HL-60/S4 treated with retinoic acid at 250 ng/mL for 4 days and 3 days (cell line): ENCODE results near the gene DND1.
"Not testable (repeated sequence)": the region's sequence is repeated elsewhere in the genome, so short reads cannot be mapped to it uniquely, and the experiment has no call there.

Experiments
- in situ Hi-C: fragments of 300-500 bp; cut with MboI; formaldehyde crosslinking; loops from 2 replicates; pipeline ENCODE4 v1.7.0; 2022; ENCODE audit warnings: low sequenced_read_pairs

The DND1 gene

GRCh38 chr5:140674211-140674610 lies 835 bp upstream of the DND1 start:
- in situ Hi-C loops, result no loop called here

DNA sequence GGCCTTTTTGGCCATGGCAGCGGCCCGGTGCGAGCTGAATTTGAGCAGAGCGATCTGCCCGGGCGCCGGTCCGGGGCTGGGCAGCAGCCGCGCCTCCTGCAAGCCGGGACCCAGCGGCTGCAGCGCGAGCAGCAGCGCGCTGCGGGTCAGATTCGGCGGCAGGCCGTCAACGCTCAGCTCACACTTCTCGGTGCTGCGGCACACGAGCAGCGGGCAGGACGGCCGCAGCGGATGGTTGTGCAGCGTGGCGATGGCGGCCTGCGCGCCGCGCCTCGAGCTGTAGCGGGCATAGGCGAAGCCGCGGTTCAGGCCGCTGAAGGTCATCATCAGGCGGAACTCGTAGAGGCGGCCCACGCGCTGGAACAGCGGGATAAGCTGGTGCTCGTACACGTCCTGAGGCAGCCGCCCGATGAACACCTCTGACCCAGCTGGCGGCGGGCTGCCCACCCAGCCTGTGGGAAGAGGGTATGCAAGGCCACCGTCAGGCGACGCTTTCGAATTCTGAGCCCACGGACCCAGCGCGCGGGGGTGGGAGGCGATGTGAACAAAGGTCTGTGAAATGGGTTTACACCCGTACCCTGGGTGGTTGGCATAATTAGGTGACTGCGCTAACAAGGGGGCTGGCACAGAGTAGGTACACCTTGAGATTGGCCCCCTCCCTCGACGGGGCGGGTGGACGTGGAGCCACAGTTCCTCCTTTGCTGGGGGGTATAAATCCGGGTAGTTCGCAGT lies 755 bp downstream of the DND1 start:
- in situ Hi-C loops, result no loop called here

DNA sequence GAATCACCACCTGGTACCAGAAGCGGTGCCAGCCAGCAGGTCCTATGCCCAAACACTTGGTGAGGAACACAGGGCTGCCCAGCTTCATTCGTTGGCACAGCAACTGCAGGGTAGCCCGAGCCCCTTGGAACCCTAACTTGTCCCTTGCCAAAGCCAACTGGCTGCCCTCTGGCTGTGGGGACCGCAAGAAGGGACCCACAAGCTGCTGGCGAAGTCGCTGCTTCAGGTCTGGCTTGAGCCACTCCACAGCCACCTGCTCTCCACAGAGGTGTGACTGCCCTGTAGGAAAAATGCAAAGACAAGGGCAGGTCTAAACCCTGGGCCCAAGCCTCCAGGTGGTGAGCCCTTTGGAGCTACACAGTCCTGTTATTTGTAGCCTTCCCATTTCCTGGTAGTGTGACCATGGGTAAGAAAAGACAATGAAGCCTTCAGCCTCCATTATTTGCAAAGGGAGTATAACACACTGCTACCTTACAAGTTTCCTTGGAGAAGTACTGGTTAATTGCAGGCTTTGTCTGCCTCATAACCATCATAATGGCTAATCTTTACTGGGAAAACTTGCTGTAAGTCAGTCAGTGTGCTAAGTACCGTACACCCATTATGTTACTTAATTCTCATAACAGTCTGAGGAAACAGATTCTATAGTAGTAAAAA lies 1.8 kb downstream of the DND1 start:
- in situ Hi-C loops, result no loop called here

- in situ Hi-C loops, result not testable (repeated sequence)
Measured at GRCh38 chr5:140671035-140671434, 2.3 kb downstream of the DND1 start.

DNA sequence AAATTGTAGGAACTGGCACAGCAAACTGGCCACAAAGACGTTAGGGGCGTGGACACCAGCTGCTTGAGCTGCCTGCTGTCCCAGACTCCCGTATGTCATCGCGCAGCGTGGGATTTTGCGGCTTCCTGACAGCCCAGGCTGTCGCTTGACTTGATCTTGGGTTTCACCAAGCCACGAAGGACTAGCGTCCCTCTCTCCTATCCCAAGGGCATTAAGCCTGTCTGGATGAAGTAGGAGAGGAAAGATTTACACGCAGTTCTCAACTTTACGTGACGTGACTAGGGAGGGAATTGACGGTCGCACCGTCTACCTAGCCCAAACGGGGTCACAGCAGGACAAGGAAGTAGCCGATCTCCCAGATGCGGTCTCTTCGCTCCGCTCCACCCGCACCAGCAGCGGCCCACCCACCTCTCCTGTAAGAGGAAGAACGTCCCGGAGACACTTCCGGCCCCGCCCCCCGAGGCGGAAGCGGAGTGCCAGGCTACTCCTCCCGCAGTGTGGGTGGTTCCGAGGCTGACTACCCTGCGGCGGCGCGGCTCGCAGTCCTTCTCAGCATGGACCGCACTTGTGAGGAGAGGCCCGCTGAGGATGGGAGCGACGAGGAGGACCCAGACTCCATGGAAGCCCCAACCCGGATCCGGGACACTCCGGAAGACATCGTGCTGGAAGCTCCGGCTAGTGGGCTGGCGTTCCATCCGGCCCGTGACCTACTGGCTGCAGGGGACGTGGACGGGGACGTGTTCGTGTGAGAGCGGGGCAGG lies 8.8 kb downstream of the DND1 start, which contains the start of gene WDR55:
WDR55 (plus strand) TSS at position 546 of the 761 bp plus-strand sequence; CDS start at position 555, 9 bp downstream.
- in situ Hi-C loops, result no loop called here

DNA sequence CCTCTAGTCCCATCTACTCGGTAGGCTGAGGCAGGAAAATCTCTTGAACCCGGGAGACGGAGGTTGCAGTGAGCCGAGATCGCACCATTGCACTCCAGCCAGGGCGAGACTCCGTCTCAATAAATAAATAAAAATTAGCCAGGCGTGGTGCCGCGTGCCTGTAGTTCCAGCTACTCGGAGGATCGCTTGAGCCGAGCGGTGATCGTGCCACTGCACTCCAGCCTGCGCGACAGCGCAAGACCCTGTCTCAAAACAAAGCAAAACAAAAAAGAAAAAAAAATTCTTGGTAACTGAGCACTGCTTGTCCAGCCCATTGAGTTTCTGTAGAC lies 9.4 kb downstream of the DND1 start:
- in situ Hi-C loops, result no loop called here

GRCh38 chr5:140660371-140660770 lies 13.0 kb downstream of the DND1 start:
- in situ Hi-C loops, result not testable (repeated sequence)

DNA sequence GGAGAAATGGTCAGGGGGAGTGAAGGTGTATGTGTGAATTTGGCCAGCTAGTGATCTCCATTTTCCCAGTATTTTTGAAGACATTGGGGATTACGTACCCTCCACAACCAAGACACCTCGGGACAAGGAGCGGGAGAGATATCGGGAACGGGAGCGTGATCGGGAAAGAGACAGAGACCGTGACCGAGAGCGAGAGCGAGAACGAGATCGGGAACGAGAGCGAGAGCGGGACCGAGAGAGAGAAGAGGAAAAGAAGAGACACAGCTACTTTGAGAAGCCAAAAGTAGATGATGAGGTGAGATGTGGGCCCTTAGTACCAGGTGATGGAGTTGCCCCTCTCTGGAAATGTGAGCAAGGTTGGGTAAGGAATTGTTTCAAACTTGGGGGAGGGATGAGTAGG lies 14.5 kb downstream of the DND1 start:
- in situ Hi-C loops, result no loop called here

DNA sequence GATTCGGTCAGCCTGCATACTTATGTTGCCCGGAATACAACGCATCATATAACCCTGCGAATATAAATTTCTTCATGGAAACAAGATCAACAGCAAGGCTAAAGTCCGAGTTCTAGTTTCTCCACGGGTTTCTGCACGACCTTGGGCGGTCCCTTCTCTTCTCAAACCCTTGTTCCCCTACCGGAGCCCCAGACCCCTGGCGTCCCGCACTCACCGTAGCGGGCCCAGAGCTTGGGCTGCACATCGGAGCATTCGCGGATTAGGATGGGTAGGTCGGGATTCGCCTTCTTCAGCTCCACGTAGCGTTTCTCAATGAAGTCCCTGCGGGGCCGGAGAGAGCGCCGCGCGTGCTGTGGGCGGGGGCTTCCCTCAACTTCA lies 26.3 kb downstream of the DND1 start:
- in situ Hi-C loops, result no loop called here

- in situ Hi-C loops, result no loop called here
Measured at GRCh38 chr5:140642718-140643117, 30.7 kb downstream of the DND1 start.

DNA sequence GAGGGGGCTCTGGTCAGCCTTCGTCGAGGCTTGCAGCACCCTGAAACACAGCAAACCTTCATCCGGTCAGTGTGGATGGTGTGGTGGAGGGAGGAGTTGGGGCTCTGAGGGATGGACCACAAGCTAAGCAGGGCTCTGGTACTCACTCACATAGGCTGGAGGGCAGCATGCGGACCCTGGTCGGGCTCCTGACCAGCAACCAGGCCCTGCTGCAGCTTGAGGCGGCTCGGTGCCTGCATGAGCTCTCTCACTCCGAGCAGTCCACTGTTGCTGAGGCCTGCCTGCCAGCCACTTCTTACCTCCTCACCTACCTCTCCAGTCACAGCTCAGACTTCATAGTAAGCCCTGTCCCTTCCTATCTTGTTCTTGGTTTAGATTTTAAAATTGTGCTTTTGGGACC lies 31.7 kb downstream of the DND1 start:
- in situ Hi-C loops, result no loop called here

DNA sequence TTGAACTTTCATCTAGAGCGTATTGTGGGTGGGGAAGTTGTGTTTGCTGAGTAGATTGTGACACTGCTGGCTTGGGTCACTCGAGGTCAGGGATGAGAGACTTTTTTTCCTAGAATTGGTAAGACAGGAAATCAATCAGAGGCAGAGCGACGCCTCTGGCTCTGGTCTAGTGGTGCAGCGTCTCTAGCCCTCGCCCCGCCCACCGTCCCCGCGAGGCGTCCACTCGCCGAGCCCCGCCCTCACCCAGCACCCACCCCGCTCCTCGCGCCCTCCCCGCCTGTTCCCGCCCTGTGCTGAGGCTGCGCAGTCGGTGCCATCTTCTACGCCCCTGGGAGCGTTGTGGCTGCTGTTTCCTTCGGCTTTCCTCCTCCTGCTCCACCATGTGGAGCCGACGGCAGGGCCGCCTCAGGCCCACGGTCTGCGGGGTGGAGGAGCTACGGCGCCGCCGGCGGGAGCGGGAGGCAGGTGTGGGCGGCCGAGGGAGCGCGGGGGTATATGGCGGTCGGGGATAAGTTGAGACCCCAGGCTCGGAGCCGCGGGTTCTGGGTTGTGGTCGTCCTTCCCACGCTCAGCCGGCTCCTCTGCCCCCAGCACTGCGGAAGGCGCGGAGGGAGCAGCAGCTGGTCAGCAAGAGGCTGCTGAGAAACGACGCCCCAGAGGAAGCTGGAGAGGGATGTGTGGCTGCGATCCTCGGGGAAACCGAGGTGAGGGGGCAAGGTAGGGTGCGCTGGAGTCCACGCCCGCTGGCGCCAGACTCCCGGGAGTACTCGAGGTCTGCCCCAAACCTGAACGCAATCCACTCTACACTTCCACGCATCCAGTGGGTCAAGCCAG lies 34.0 kb downstream of the DND1 start, which contains the start of gene TMCO6:
TMCO6 (plus strand) TSS at position 304 of the 834 bp plus-strand sequence; CDS start at position 381, 77 bp downstream.
- in situ Hi-C loops, result no loop called here

- in situ Hi-C loops, result not testable (repeated sequence)
Measured at GRCh38 chr5:140638898-140639147, 34.6 kb downstream of the DND1 start.

GRCh38 chr5:140637371-140638100 lies 35.8 kb downstream of the DND1 start:
- in situ Hi-C loops, result no loop called here

DNA sequence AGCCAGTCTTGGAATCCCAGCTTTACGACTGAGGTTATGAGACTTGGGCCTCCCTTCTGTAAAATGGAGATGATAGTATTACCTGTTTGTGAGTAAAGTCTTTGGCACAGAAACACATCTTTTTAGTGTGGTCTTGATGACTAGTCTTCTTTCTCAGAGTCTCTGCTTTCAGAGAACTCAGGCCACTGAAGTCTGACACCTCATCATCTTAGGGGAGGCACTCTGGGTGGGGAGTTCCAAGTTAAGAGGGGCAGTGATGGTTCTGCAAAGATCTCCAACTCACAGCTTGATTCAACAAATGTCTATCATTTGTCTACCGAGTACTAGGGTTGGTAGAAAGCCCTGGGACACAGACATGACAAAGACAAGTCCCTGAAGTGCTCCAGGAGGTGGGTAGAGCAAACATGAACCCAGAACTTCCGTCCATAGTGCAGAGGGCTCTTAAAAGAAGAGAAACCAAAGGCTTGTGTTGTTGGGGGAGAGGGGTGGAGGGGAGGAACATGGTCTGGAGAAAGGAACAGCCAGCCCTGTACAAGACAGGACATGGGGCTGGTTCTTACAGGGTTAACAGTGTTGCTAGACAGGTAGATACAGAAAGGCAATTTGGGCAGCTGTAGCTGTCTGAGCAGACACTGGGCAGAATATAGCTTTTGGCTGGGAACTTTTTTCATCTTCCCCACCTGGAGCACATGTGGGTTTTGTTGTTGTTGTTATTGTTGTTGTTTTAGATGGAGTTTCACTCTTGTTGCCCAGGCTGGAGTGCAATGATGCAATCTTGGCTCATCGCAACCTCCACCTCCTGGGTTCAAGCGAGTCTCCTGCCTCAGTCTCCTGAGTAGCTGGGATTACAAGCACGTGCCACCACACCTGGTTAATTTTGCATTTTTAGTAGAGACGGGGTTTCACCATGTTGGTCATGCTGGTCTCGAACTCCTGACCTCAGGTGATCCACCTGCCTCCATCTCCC lies 37.8 kb downstream of the DND1 start:
- in situ Hi-C loops, result no loop called here

DNA sequence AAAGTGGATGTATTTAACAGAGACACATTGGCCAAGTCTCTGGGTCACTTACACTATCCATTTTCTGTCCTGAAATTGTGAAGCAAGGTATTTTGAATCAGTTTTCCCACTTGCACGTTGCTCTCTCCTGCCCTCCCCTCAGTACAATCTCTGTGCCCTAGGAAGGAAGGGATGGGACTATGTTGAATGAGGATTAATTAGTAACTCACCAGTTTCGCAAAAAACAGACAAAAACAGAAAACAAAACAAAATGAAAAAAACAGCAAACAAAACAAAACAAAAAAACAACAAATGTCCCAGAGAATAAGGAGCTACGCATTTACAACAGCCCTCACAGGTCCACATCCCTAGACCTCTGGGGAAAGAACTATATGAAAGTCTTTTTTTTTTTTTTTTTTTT lies 39.3 kb downstream of the DND1 start:
- in situ Hi-C loops, result no loop called here

- in situ Hi-C loops, result no loop called here
Measured at GRCh38 chr5:140633501-140633900, 39.9 kb downstream of the DND1 start.

DNA sequence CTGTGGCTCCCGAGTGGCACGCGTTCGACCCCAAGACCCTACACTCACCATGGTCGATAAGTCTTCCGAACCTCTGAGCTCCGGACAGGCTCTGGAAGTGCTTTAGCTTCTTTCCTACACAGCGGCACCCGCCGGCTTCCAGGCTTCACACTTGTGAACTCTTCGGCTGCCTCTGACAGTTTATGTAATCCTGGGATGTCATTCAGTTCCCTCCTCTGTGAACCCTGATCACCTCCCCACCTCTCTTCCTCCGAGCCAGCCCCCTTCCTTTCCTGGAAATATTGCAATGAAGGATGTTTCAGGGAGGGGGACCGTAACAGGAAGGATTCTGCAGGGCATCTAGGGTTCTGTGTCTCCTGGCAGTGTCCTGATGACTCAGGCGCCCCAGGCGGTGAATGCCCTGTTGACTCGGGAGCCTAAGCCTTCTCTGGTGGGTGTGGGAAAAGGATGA lies 40.3 kb downstream of the DND1 start, which contains the start of gene CD14:
CD14 (minus strand) TSS at position 155 of the 451 bp plus-strand sequence; CDS start at position 51, 104 bp downstream.
- in situ Hi-C loops, result no loop called here

- in situ Hi-C loops, result no loop called here
Measured at GRCh38 chr5:140632366-140633020, 40.9 kb downstream of the DND1 start.
